Endothelial cell of umbilical vein (primary cell): ENCODE data around the gene SPDYE1. TPM values are rescaled to one million over a fixed set of nuclear protein-coding genes. Genes with fewer than 3 reads are reported as not detected.

Experiments
- BruUV-seq: library from RNA; stranded (reverse); fragments of 400-500 nt; replicated peaks from 2 replicates; lab custom pipeline; 2021; lab: Mats Ljungman, UMichigan
- CTCF ChIA-PET: fragments of 300-600, 350-600 bp; sonication (Branson Sonifier 250); formaldehyde crosslinking; loops from one replicate; lab custom pipeline; 2021; ENCODE audit warnings: antibody characterized with exemption, inconsistent platforms; lab: Charles Lee
- POLR2A ChIA-PET: fragments of 300-600, 350-600 bp; sonication (Branson Sonifier 250); formaldehyde crosslinking; loops from one replicate; lab custom pipeline; 2021; ENCODE audit warnings: antibody characterized with exemption, inconsistent platforms; lab: Charles Lee
- DNase-seq: peaks from one replicate; pipeline ENCODE4 v3.0.0-alpha.2; 2011; ENCODE audit warnings: low read depth, low spot score
- FAIRE-seq: peaks from 2 replicates; lab custom pipeline; 2011; peaks lifted over from hg19 to GRCh38; lab: Jason Lieb, UNC
- H2AFZ ChIP-seq: 2 replicates; pipeline ENCODE4 v1.6.0; 2012; ENCODE audit warnings: low read depth, low read length, control low read depth, inconsistent platforms
- H3K27ac ChIP-seq: 2 replicates; pipeline ENCODE4 v1.5.1; 2011; ENCODE audit warnings: low read depth, mild to moderate bottlenecking, control low read depth, low read length, moderate library complexity; ENCODE audit not compliant: insufficient read depth
- H3K27me3 ChIP-seq, 2 experiments: 2 replicates each; pipeline versions ENCODE4 v1.6.0 to v1.6.1; 2011; ENCODE audit warnings: low read length in 2 of 2, mixed read lengths in 1 of 2; ENCODE audit not compliant: control insufficient read depth in 2 of 2, insufficient read depth in 2 of 2
- H3K36me3 ChIP-seq, 2 experiments: 2 replicates in 1 of 2; 3 replicates in 1 of 2; pipeline ENCODE4 v1.5.1; 2011; ENCODE audit warnings: low read length in 2 of 2, mild to moderate bottlenecking in 1 of 2, moderate library complexity in 1 of 2; ENCODE audit not compliant: control insufficient read depth in 2 of 2, insufficient read depth in 2 of 2; ENCODE audit errors: extremely low read depth in 1 of 2
- H3K4me1 ChIP-seq: 3 replicates; pipeline ENCODE4 v1.5.1; 2011; ENCODE audit warnings: mild to moderate bottlenecking, low read length; ENCODE audit not compliant: control insufficient read depth, insufficient read depth; ENCODE audit errors: extremely low read depth
- H3K4me2 ChIP-seq: 2 replicates; pipeline ENCODE4 v1.6.1; 2011; ENCODE audit warnings: low read length, control low read depth, mixed read lengths; ENCODE audit not compliant: insufficient read depth
- H3K4me3 ChIP-seq, 3 experiments: fragments of 200-600 bp in 1 of 3; sonication (generic), shearing (Covaris generic) in 1 of 3; replicated peaks in 1 of 3; 2 replicates each; pipeline ENCODE4 v1.5.1; 2011 to 2016; ENCODE audit warnings: control low read depth in 3 of 3, low read length in 3 of 3, mild to moderate bottlenecking in 2 of 3, inconsistent platforms in 1 of 3, low read depth in 1 of 3, moderate library complexity in 1 of 3; ENCODE audit not compliant: insufficient read depth in 1 of 3
- H3K79me2 ChIP-seq: 2 replicates; pipeline ENCODE4 v1.6.0; 2012; ENCODE audit warnings: low read length, inconsistent platforms; ENCODE audit not compliant: control insufficient read depth, insufficient read depth
- H3K9ac ChIP-seq: replicated peaks from 2 replicates; pipeline ENCODE3; 2011; ENCODE audit warnings: low read length, control low read depth; ENCODE audit not compliant: insufficient read depth; ENCODE audit errors: extremely low read depth
- H3K9me1 ChIP-seq: replicated peaks from 3 replicates; pipeline ENCODE4 v1.6.0; 2011; ENCODE audit warnings: mild to moderate bottlenecking, low read length; ENCODE audit not compliant: control insufficient read depth, insufficient read depth; ENCODE audit errors: extremely low read depth
- H3K9me3 ChIP-seq: replicated peaks from 2 replicates; pipeline ENCODE4 v1.5.1; 2012; ENCODE audit warnings: low read length, inconsistent platforms; ENCODE audit not compliant: control insufficient read depth, insufficient read depth
- H4K20me1 ChIP-seq: replicated peaks from 2 replicates; pipeline ENCODE3; 2011; ENCODE audit warnings: mild to moderate bottlenecking, low read length; ENCODE audit not compliant: control insufficient read depth, insufficient read depth; ENCODE audit errors: extremely low read depth
- CTCF ChIP-seq, 2 donors: IDR thresholded peaks; 1 replicate in 1 of 2; 2 replicates in 1 of 2; pipeline ENCODE4 v1.5.1; 2011; ENCODE audit warnings: low read length in 2 of 2, mild to moderate bottlenecking in 2 of 2, moderate library complexity in 2 of 2, control low read depth in 1 of 2, inconsistent platforms in 1 of 2, low read depth in 1 of 2; ENCODE audit not compliant: insufficient read depth in 1 of 2; ENCODE audit errors: extremely low read depth in 1 of 2
- EZH2 ChIP-seq: IDR thresholded peaks from 2 replicates; pipeline ENCODE4 v1.6.1; 2012; ENCODE audit warnings: borderline replicate concordance, low read depth, mild to moderate bottlenecking, moderate library complexity, low read length, inconsistent platforms; ENCODE audit not compliant: severe bottlenecking
- FOS ChIP-seq: IDR thresholded peaks from 2 replicates; pipeline ENCODE4 v1.6.1; 2011; ENCODE audit warnings: mild to moderate bottlenecking, low read length, moderate library complexity, borderline replicate concordance; ENCODE audit not compliant: insufficient read depth
- GATA2 ChIP-seq: IDR thresholded peaks from 2 replicates; pipeline ENCODE4 v1.7.0; 2011; ENCODE audit warnings: low read depth, mild to moderate bottlenecking, moderate library complexity, mixed read lengths, low read length; ENCODE audit not compliant: insufficient read length, insufficient read depth
- JUN ChIP-seq: IDR thresholded peaks from 2 replicates; pipeline ENCODE4 v1.6.1; 2011; ENCODE audit warnings: borderline replicate concordance, low read depth; ENCODE audit not compliant: insufficient read length, insufficient read depth
- MAX ChIP-seq: IDR thresholded peaks from 2 replicates; pipeline ENCODE4 v1.6.1; 2011; ENCODE audit not compliant: insufficient read depth, insufficient read length
- MYC ChIP-seq: IDR thresholded peaks from one replicate; pipeline ENCODE4 v1.6.1; 2011; ENCODE audit warnings: mild to moderate bottlenecking, low read depth, low read length
- POLR2A ChIP-seq: IDR thresholded peaks from 2 replicates; pipeline ENCODE4 v1.6.1; 2012; ENCODE audit warnings: low read depth, mild to moderate bottlenecking, control low read depth, low read length
- POLR2AphosphoS5 ChIP-seq: IDR thresholded peaks from 2 replicates; pipeline ENCODE4 v1.6.1; 2012; ENCODE audit warnings: low read depth, mild to moderate bottlenecking, control low read depth, low read length, moderate library complexity; ENCODE audit not compliant: insufficient read depth
- dilution Hi-C: fragments of 300-500 bp; cut with MboI; formaldehyde crosslinking; loops from one replicate; pipeline ENCODE4 v1.15.0; 2019; ENCODE audit warnings: low sequenced_read_pairs; ENCODE audit not compliant: extremely low pct_ligation_motif_present
- intact Hi-C: fragments of 100-400 bp; cut with micrococcal nuclease; formaldehyde crosslinking; loops from one replicate; pipeline ENCODE4 v1.10.0; 2022
- polyA plus RNA-seq, 4 experiments: library from polyadenylated mRNA; depleted of rRNA in 3 of 4; stranded (reverse) in 3 of 4; unstranded in 1 of 4; fragments of >200 nt; gene quantifications; 2 replicates each; pipeline versions ENCODE4 v1.2.1 to v1.2.3, GENCODE V29; 2011 to 2012; ENCODE audit warnings: missing spikeins in 1 of 4
- total RNA-seq: library from RNA; stranded (reverse); gene quantifications from 2 replicates; pipeline ENCODE4 v1.2.3, GENCODE V29; 2021

SPDYE1 gene
- total and polyA plus RNA-seq, 2 donors (not counting 3 experiments of a cell fraction or from before 2014, with no cell fraction given) = not detected

- no peaks in the 10 kb centered on the region for H3K9me3 ChIP-seq
- H4K20me1 ChIP-seq = no peaks in the 10 kb centered on the region
- H3K9me1 ChIP-seq = no peaks in the 10 kb centered on the region
- H3K27me3 ChIP-seq = no peaks in the 10 kb centered on the region
- peaks cover 2 to 29% of the 10 kb centered on the region in 2 experiments for H3K36me3 ChIP-seq
- intact Hi-C loops (no loop called here), dilution Hi-C loops (no loop called here)
- DNase-seq (no peak), FAIRE-seq (no peak)
- BruUV-seq = no TSS peak
- H3K4me3 ChIP-seq = no peak overlapping the region
- no peak overlapping the region for H3K4me2 ChIP-seq
- peaks cover 15% of the 10 kb centered on the region for H3K4me1 ChIP-seq
- TF ChIP-seq MYC (no peak), CTCF (IDR thresholded peaks at IDR 0.05; ENCODE audit: extremely low read depth in 1 of 2, insufficient read depth in 1 of 2, low read depth in 1 of 2, low read length in 2 of 2) (no peak), JUN (no peak), GATA2 (no peak), EZH2 (no peak), MAX (no peak), POLR2AphosphoS5 (no peak), FOS (no peak), POLR2A (no peak)
- no peak overlapping the region for H3K9ac ChIP-seq
- ChIA-PET POLR2A (no interaction called here), CTCF (interaction anchor here (1.5 kb wide), 1 partner anchor 18 kb away, joined by 3 read pairs; no protein-coding TSS in a partner anchor)
- no peak overlapping the region for H3K27ac ChIP-seq
- no peak overlapping the region for H2AFZ ChIP-seq
- H3K79me2 ChIP-seq = peaks cover 44% of the 10 kb centered on the region
Measured at GRCh38 chr7:44048031-44048795, 50.5 kb downstream of the SPDYE1 start.
